Cardiac muscle cell (in vitro differentiated cells and primary cell): ENCODE data around the gene CDH2. TPM values are rescaled to one million over a fixed set of nuclear protein-coding genes. Genes with fewer than 3 reads are reported as not detected.

Experiments
- DNase-seq, 2 donors: peaks; one replicate each; pipeline versions ENCODE4 v3.0.0 to v3.0.0-alpha.2; 2010 to 2017; ENCODE audit warnings: low read depth in 1 of 2, low spot score in 1 of 2
- H3K27ac ChIP-seq: fragments of 200-600 bp; sonication (generic); 2 replicates; pipeline ENCODE4 v1.5.1; 2016
- H3K27me3 ChIP-seq: fragments of 200-600 bp; sonication (generic); 2 replicates; pipeline ENCODE4 v1.6.0; 2016; ENCODE audit warnings: control low read depth
- H3K36me3 ChIP-seq: fragments of 200-600 bp; sonication (generic); 2 replicates; pipeline ENCODE4 v1.5.1; 2016; ENCODE audit warnings: control low read depth
- H3K4me1 ChIP-seq: fragments of 200-600 bp; sonication (generic); 2 replicates; pipeline ENCODE4 v1.8.1; 2017; ENCODE audit warnings: low read depth, mild to moderate bottlenecking, mixed run types
- H3K4me3 ChIP-seq: fragments of 200-600 bp; sonication (generic); 2 replicates; pipeline ENCODE4 v1.5.1; 2016; ENCODE audit warnings: mild to moderate bottlenecking
- H3K9me3 ChIP-seq: fragments of 200-600 bp; sonication (generic); 2 replicates; pipeline ENCODE4 v1.5.1; 2017; ENCODE audit warnings: low read depth, mild to moderate bottlenecking, control low read depth
- CTCF ChIP-seq: IDR thresholded peaks from 2 replicates; pipeline ENCODE4 v1.5.1; 2012; ENCODE audit warnings: low read depth, mild to moderate bottlenecking, low read length
- polyA plus RNA-seq: library from polyadenylated mRNA; unstranded; fragments of >200 nt; fragmentation: Nextera tagmentation; extraction: Ambion mirVana; gene quantifications from 2 replicates; pipeline ENCODE4 v1.2.1, GENCODE V29; 2016
- total RNA-seq: library from RNA; depleted of rRNA; stranded (reverse); fragments of >200 nt; gene quantifications from 2 replicates; pipeline ENCODE4 v1.2.3, GENCODE V29; 2016

CDH2 gene
- total and polyA plus RNA-seq, 2 experiments from 2014 or later = 267 to 324 TPM

GRCh38 chr18:28040211-28040610 lies 136.7 kb downstream of the CDH2 start:
- Histone ChIP-seq H3K4me1 (peaks cover 42% of the 10 kb centered on the region), H3K9me3 (no peaks in the 10 kb centered on the region), H3K27ac (peak overlapping the region; percentile 19), H3K36me3 (no peaks in the 10 kb centered on the region), H3K4me3 (no peak overlapping the region), H3K27me3 (no peaks in the 10 kb centered on the region)
- no peak for TF ChIP-seq CTCF
- DNase-seq = no peak

- H3K4me3 ChIP-seq = no peak overlapping the region
- no peak for TF ChIP-seq CTCF
- H3K36me3 ChIP-seq = no peaks in the 10 kb centered on the region
- H3K27ac ChIP-seq = peak overlapping the region; percentile 19
- H3K27me3 ChIP-seq = no peaks in the 10 kb centered on the region
- peak in 1 of 2 donors; percentile 21 for DNase-seq
- no peaks in the 10 kb centered on the region for H3K9me3 ChIP-seq
- H3K4me1 ChIP-seq = peaks cover 42% of the 10 kb centered on the region
Measured at GRCh38 chr18:28039691-28040090, 137.2 kb downstream of the CDH2 start.

GRCh38 chr18:28039078-28039477 lies 137.9 kb downstream of the CDH2 start:
- H3K27ac ChIP-seq = peak overlapping the region; percentile 8

GRCh38 chr18:28036488-28036887 lies 140.4 kb downstream of the CDH2 start:
- Histone ChIP-seq H3K27ac (peak overlapping the region; percentile 34), H3K36me3 (no peaks in the 10 kb centered on the region), H3K4me1 (peaks cover 41% of the 10 kb centered on the region), H3K4me3 (no peak overlapping the region), H3K9me3 (no peaks in the 10 kb centered on the region), H3K27me3 (no peaks in the 10 kb centered on the region)
- no peak for TF ChIP-seq CTCF
- DNase-seq = no peak

More at GRCh38 chr18:28039078-28039477, 137.9 kb downstream of the CDH2 start:
- TF ChIP-seq CTCF = no peak
- no peak overlapping the region for H3K4me3 ChIP-seq
- DNase-seq = peak in 1 of 2 donors; percentile 74
- peaks cover 43% of the 10 kb centered on the region for H3K4me1 ChIP-seq
- no peaks in the 10 kb centered on the region for H3K27me3 ChIP-seq
- no peaks in the 10 kb centered on the region for H3K9me3 ChIP-seq
- no peaks in the 10 kb centered on the region for H3K36me3 ChIP-seq

- Histone ChIP-seq H3K27me3 (no peaks in the 10 kb centered on the region), H3K9me3 (no peaks in the 10 kb centered on the region), H3K4me3 (no peak overlapping the region), H3K27ac (no peak overlapping the region), H3K4me1 (peaks cover 44% of the 10 kb centered on the region), H3K36me3 (no peaks in the 10 kb centered on the region)
- DNase-seq = no peak
- no peak for TF ChIP-seq CTCF
Measured at GRCh38 chr18:28034567-28034966, 142.4 kb downstream of the CDH2 start.

GRCh38 chr18:28032177-28032576 lies 144.8 kb downstream of the CDH2 start:
- Histone ChIP-seq H3K36me3 (no peaks in the 10 kb centered on the region), H3K27ac (no peak overlapping the region), H3K9me3 (no peaks in the 10 kb centered on the region), H3K27me3 (no peaks in the 10 kb centered on the region), H3K4me3 (no peak overlapping the region), H3K4me1 (peaks cover 50% of the 10 kb centered on the region)
- TF ChIP-seq CTCF = no peak
- DNase-seq = no peak
